ENCODE results near the gene NHSL2. TPM values are rescaled to one million over a fixed set of nuclear protein-coding genes. Genes with fewer than 3 reads are reported as not detected.

Gene NHSL2
- total RNA-seq, 4 donors from 2014 or later = 1.9 to 8.8 (median 2.4) TPM

- H3K4me3 ChIP-seq (ENCODE audit: low read depth, poor library complexity, severe bottlenecking) = no peak overlapping the region
- WGBS, 2 donors = 86 to 91% methylated on average over 11 to 12 of the region's 12 CpGs
These were observed 219.6 kb downstream of the NHSL2 start for GRCh38 chrX:72130156-72130761.

GRCh38 chrX:72130762-72131250, 220.2 kb downstream of the NHSL2 start:
- TF ChIP-seq POLR2A (IDR thresholded peaks at IDR 0.05) = no peak
- TF ChIP-seq CTCF (IDR thresholded peaks at IDR 0.05) = no peak
- DNase-seq (ENCODE audit: low spot score in 2 of 2) = peak in 1 of 2 donors; percentile 87
- no peak overlapping the region for H3K4me3 ChIP-seq (ENCODE audit: low read depth, poor library complexity, severe bottlenecking)
- intact Hi-C loops (cut with DNase I; ENCODE audit: low total_unique reads) = no loop called here
- WGBS, 2 donors = 52% methylated on average over 30 of the region's 30 CpGs; no CpG with 5 or more reads in 1 of the 2 donors

More at GRCh38 chrX:72130156-72130761, 219.6 kb downstream of the NHSL2 start:
- TF ChIP-seq CTCF (IDR thresholded peaks at IDR 0.05) = no peak
- TF ChIP-seq POLR2A (IDR thresholded peaks at IDR 0.05) = no peak
- DNase-seq (ENCODE audit: low spot score in 2 of 2) = peak in 1 of 2 donors; percentile 20
- intact Hi-C loops (cut with DNase I; ENCODE audit: low total_unique reads) = no loop called here

GRCh38 chrX:72131317-72132294, 221.0 kb downstream of the NHSL2 start, which contains the start of gene RTL5:
TSS of gene RTL5 (minus strand) at chrX:72131915.
- 11 to 39% methylated on average over 6 to 98 of the region's 106 CpGs for WGBS, 2 donors
- TF ChIP-seq CTCF (IDR thresholded peaks at IDR 0.05) = no peak
- no peak for TF ChIP-seq POLR2A (IDR thresholded peaks at IDR 0.05)
- peak; percentile 73 to 95 for DNase-seq (ENCODE audit: low spot score in 2 of 2)

GRCh38 chrX:72132456-72132855, 221.8 kb downstream of the NHSL2 start:
- 80 to 93% methylated on average over 2 to 3 of the region's 3 CpGs for WGBS, 2 donors
- no peak overlapping the region for H3K4me3 ChIP-seq (ENCODE audit: low read depth, poor library complexity, severe bottlenecking)
- intact Hi-C loops (cut with DNase I; ENCODE audit: low total_unique reads) = no loop called here
- peak in 1 of 2 donors; percentile 64 for DNase-seq (ENCODE audit: low spot score in 2 of 2)
- TF ChIP-seq POLR2A (IDR thresholded peaks at IDR 0.05) = no peak
- no peak for TF ChIP-seq CTCF (IDR thresholded peaks at IDR 0.05)

More at GRCh38 chrX:72131317-72132294, 221.0 kb downstream of the NHSL2 start, which contains the start of gene RTL5:
- no peak within 1 kb of the TSS for H3K4me3 ChIP-seq (ENCODE audit: low read depth, poor library complexity, severe bottlenecking)
- intact Hi-C loops (cut with DNase I; ENCODE audit: low total_unique reads) = no loop called here

- WGBS, 2 donors = 84 to 87% methylated on average over 4 to 11 of the region's 11 CpGs
- TF ChIP-seq POLR2A (IDR thresholded peaks at IDR 0.05) (no peak), CTCF (IDR thresholded peaks at IDR 0.05) (no peak)
- peak in 1 of 2 donors; percentile 80 for DNase-seq (ENCODE audit: low spot score in 2 of 2)
- no peak overlapping the region for H3K4me3 ChIP-seq (ENCODE audit: low read depth, poor library complexity, severe bottlenecking)
- intact Hi-C loops (cut with DNase I; ENCODE audit: low total_unique reads) = no loop called here
These were observed 223.4 kb downstream of the NHSL2 start for GRCh38 chrX:72133851-72134546.

Measured in lower leg skin (tissue), 4 donors.